AG08396 (cell line): ENCODE measurements around the gene MRGPRG.
A peak's percentile ranks its signal among the peaks of the same experiment; 100 is the strongest.
"Not testable (repeated sequence)": the region's sequence is repeated elsewhere in the genome, so short reads cannot be mapped to it uniquely, and the experiment has no call there.

Source experiments
- DNase-seq: peaks from one replicate; pipeline ENCODE4 v3.0.0; 2012; ENCODE audit warnings: low spot score, mixed read lengths

The MRGPRG gene

DNA sequence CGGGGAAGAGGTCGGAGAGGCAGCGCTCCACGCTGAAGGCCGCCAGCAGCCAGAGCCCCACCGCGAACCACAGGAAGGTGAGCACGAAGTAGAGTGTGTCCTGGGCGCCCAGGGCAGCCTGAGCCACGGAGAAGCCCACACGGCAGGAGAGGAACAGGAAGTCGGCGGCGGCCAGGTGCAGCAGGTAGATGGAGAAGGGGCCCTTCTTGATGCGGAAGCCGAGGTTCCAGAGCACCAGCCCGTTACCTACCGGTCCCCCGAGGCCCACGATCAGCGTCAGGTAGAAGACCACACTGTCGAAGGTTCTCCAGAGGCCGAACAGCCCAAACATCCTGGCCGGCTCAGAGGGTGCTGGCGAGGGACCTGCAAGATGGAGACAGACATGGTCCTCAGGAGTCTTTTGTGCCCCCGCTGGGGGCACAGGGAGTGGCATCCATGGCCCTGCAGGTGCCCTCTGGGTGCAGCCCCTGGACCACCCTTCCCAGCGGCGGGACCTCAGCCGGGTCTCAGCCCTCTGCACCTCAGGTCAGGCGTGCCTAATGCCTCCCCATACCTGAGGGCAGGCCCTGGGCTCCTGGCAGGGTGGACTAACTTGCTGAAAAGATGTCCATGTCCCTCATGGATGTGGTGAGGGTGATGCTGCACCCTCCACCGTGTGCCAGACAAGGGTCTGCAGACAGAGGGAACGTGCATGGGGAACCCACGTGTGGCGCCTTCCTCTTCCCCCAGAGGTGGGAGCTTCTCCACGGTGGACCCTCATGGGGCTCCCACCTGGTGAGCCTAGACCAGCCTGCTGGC is at the start of gene MRGPRG:
TSS of gene MRGPRG (minus strand) at position 331 of the 798 bp plus-strand sequence. CDS start at position 331, 0 bp downstream.
- DNase-seq, result no peak

GRCh38 chr11:3262548-3262947 is 43.9 kb upstream of the MRGPRG start:
- not testable (repeated sequence) for DNase-seq

GRCh38 chr11:3261831-3262230 is 43.2 kb upstream of the MRGPRG start:
- not testable (repeated sequence) for DNase-seq

DNA sequence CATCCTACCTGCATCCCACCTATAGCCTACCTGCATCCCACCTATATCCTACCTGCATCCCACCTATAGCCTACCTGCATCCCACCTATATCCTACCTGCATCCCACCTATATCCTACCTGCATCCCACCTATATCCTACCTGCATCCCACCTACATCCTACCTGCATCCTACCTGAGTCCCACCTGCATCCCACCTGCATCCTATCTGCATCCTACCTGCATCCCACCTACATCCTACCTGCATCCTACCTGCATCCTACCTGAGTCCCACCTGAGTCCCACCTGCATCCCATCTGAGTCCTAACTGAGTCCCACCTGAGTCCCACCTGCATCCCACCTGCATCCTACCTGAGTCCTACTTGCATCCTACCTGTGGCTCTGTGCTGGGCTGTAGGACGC is 38.9 kb upstream of the MRGPRG start:
- not testable (repeated sequence) for DNase-seq

DNA sequence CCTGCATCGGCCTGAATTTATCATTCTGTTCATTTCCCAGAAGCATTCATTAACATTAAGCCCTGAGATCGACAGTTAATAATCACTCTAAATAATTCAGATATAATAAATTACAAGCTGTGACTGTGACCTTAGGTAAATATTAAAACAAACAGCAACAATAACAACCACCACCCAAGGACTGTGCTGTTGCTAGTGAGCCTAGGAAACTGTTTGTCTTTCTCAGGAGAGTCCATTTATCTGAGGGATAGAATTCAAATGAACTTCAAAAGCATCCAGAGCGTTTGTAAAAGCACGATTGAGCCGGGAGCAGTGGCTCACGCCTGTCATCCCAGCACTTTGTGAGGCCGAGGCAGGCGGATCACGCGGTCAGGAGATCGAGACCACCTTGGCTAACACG is 36.6 kb upstream of the MRGPRG start:
- not testable (repeated sequence) for DNase-seq

GRCh38 chr11:3254773-3255172 is 36.2 kb upstream of the MRGPRG start:
- not testable (repeated sequence) for DNase-seq

- DNase-seq, result no peak
Observed at GRCh38 chr11:3245071-3245470, 26.5 kb upstream of the MRGPRG start.

- no peak for DNase-seq
Observed at GRCh38 chr11:3243880-3244279, 25.3 kb upstream of the MRGPRG start.

- DNase-seq, result no peak
Observed at GRCh38 chr11:3237119-3237518, 18.5 kb upstream of the MRGPRG start.

- DNase-seq, result no peak
Observed at GRCh38 chr11:3234846-3235245, 16.2 kb upstream of the MRGPRG start.

DNA sequence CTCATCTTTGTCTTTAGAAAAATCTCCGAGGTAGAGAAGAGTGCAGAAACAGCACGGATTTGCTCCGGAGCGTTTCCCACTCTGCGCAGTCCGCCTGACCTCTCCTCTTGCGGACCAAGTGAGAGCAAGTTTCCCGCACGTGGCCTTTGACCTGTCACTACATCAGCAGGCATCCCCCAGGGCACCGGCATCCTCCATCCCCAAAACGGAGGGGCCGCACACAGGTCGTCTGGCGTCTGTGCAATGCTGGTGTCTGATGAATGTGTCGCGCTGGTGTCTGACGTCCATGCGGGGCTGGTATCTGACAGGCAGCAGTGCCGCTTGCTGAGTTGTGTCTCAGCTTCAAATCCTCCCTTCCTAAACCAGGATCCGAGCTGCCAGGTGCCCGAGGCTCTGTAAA is 14.3 kb upstream of the MRGPRG start:
- DNase-seq, result no peak

GRCh38 chr11:3231851-3232744 is 13.5 kb upstream of the MRGPRG start, which contains the start of gene MRGPRE:
TSS of gene MRGPRE (minus strand) at chr11:3232417. CDS start at chr11:3228799, 3,618 bp downstream.
- peak; percentile 51 for DNase-seq

- no peak for DNase-seq
Observed at GRCh38 chr11:3231550-3231850, 12.9 kb upstream of the MRGPRG start.

DNA sequence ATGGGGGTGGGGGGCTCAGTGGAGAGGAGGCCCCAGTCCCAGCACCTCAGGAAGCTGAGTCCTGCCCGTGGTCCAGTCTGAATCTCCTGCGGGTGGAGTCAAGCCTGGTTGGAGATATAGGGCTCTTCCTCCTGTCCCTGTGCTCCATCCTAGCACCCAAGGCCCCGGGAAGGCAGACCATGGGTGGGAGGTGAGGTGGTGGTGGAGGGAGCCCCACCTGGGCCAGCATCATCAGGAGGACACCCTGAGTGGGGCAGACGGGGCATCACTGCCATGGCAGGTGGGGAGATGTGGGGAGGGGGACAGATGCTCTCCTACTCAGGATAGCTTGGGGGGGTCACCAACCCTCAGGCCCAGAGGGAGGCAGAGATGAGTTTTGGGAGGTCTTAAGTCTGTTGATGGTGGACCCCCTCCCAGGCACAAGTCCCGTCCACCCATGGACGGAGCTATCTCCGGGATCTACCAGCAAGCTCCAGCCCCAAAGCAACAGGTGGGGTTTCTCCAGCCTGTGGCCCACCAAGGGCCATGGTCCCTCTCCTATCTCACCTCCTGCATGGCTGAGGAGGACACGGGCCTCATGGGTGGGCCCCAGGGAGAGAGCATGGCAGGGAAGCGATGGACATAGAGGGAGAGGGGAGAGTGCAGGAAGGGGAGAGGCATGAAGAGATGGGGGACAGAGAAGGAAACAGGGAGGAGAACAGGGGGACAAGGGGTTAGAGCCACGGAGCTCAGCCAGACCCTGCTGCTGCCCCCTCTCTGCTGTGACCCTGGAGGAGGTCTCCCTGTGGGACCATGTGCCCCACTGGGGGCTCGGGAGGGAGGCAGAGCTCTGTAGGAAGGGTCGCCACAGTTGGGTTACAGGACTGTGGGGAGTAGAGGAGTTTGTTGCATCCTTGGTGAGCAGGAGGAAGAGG is 12.3 kb upstream of the MRGPRG start:
- peak; percentile 6 for DNase-seq

GRCh38 chr11:3229673-3230630 is 11.3 kb upstream of the MRGPRG start:
- peak; percentile 2 for DNase-seq

DNA sequence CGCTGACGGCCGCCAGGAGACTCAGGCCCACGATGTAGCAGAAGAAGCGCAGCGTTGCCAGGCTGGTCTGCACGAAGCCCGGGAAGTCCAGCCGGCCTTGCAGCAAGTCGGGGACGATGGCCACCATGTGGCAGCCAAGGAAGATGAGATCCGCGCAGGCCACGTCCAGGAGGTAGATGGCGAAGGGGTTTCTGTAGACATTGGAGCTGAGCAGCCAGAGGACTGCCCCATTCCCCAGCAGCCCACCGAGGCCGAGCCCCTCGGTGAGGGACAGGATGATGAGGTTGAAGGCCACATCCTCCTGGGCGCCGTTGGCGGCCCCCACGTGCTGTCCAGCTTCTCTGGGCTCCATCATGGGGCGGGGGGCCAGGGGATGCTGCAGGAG is 9.8 kb upstream of the MRGPRG start:
- peak; percentile 4 for DNase-seq

DNA sequence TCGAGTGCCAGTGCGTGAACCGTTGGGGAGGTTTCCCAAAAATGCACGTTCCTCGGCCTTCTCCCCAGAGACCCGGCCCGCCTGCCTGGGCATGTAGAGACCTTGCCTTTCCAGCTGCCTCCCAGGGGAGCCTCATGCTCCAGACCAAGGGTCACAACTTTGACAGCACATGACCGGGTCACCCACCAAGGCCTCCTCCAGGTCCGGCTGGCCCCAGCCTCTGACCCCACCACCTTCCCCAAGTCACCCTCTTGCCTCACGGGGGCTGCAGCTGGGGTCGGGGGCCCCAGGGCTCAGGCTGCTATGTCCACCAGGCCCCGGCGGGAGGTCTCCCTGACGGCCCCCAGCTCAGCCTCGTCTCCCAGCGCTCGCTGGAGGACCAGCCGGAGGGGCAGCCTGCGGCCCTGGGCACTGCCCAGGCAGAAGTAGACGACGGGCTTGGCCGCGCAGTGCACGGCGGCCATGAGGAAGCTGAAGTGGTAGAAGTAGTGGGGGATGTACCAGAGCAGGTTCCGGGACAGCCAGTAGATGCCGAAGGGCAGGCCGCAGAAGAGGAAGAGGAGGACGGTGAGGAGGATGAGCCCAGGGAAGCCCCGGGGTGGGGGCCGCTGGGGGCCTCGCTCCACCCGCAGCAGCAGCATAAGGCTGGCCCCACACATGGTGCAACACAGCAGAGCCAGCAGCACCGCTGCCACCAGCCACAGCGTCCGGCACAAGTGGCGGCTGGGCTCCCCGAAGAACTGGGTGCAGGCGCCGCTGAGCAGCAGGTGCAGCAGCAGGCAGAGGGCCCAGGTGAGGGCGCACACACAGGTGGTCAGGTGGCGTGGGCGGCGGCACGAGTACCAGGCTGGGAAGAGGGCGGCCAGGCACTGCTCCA is 9.2 kb upstream of the MRGPRG start:
- DNase-seq, result peak; percentile 2

DNA sequence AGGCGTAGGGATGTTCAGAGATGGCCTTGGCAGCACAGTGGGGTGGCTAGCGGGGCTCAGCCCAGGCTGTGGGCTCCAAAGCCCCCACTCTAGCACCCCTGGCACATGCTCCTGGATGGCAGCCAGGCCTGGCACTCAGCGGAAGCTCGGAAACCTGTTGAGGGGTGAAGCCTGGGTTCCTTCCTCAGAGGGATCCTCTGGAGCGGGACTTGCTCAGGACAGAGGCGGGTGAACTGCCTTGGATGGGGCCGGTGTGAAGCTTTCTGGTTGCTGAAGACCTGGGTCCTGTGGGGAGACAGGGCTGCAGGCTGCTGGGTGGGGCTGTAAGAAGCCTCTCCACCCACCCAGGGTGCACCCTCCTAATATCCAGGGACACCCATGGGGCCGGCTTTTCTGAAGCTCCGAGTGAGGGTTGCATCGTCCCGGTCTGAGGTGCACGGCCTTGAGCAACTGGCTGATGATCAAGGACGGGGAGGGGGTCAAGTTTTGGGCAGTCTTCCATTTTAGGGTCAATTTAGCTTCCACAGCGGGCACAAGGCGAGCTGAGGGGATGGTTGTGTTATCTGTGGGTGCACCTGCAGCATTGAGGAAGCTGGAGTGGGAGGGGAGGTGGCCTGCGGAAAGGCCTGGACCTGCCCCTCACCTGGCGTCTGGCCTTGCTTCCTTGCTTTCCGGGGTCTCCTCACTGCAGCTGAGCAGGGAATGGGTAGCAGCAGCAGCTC is 8.4 kb upstream of the MRGPRG start:
- DNase-seq, result peak; percentile 9
